Left renal pelvis (tissue), 4 donors: ENCODE measurements around the gene CCDC33. TPM values are rescaled to one million over a fixed set of nuclear protein-coding genes. Genes with fewer than 3 reads are reported as not detected.
A peak's percentile ranks its signal among the peaks of the same experiment; 100 is the strongest.

Experiments
- DNase-seq, 4 donors: peaks; one replicate each; pipeline ENCODE4 v3.0.0-alpha.2; 2013; ENCODE audit warnings: low read depth in 4 of 4, low spot score in 3 of 4
- polyA plus RNA-seq, 4 donors: library from polyadenylated mRNA; unstranded; fragments of 120-200 nt; gene quantifications; one replicate each; pipeline ENCODE4 v1.2.1, GENCODE V29; 2013; ENCODE audit not compliant: insufficient read length in 4 of 4

CCDC33 gene
- polyA plus RNA-seq, 4 donors = 2.8 to 9.2 (median 3.9) TPM

- DNase-seq = no peak
These were observed 41.2 kb downstream of the CCDC33 start for GRCh38 chr15:74277242-74277810.

DNA sequence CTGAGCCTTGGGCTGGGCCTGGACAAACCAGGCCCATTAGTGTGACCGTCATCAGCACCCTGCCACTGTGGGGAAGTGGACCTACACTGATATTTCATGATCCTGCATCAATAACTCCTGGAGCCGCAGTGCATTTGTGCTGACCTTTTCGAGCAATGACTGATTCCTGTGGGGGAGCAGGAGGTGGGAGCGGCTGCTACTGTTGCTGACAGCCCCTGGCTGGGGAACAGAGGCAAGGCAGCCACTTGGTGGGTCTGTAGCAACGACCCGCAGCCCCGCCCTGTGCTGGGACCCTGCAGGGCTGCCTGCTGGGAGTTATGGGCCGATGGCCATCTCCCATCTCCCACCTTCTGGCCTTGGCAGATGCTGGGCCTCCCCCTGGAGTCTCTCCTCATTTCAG, 42.1 kb downstream of the CCDC33 start:
- DNase-seq = no peak

GRCh38 chr15:74281147-74282133, 45.3 kb downstream of the CCDC33 start:
- no peak for DNase-seq

DNA sequence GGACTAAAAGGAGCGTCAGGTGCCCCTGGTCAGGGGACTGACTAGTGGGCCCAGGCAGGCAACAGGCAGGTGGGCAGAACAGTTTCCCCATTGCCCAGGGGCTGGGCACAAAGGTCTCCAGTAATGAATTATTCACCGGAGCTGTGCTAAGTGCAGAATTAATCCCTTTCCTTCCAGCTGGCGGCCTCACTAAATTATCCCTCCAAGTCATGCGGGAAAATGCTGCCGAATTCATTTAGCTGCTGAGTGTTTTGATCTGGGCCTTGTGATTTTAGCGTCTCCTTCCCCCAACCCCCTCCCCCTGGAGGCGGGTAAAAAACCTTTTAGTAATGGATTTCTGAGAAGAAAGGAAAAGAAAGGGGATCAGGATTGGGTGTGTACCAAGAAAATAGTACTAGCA, 47.2 kb downstream of the CCDC33 start:
- no peak for DNase-seq

DNA sequence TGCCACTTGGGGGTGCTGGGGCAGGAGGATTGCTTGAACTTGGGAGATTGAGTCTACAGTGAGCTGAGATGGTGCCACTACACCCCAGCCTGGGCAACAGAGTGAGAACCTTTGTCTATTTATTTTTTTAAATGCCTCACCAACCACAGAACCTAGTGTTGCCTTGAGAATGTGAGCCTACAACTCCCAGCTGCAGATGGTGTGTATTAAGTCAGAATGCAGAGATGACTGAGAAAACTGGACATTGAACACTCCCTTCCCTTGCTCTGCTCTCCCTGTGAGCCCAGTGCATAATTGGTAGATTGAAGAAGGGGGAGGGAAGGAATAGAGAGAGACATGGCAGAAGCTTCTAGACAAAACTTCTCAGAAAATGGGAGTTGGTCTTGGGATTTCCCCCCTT, 53.5 kb downstream of the CCDC33 start:
- no peak for DNase-seq

DNA sequence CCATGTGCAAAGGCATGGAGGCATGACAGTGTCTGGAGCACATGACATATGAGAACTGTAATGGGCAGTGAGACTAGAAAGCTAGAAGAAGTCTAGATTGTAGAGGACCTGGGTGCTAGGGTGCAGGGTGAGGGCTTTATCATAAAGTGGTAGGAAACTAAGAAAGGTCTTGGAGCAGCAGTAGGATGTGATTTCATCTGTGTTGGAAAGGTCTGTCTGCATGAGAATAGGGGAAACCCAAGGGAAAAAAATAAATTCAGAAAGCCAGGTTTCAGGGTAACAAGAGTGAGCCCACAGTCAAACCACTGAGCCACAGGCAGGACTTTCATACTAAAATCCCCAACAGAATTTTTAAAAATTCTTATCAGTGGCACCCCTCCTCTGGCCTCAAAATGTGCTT, 54.5 kb downstream of the CCDC33 start:
- no peak for DNase-seq

DNA sequence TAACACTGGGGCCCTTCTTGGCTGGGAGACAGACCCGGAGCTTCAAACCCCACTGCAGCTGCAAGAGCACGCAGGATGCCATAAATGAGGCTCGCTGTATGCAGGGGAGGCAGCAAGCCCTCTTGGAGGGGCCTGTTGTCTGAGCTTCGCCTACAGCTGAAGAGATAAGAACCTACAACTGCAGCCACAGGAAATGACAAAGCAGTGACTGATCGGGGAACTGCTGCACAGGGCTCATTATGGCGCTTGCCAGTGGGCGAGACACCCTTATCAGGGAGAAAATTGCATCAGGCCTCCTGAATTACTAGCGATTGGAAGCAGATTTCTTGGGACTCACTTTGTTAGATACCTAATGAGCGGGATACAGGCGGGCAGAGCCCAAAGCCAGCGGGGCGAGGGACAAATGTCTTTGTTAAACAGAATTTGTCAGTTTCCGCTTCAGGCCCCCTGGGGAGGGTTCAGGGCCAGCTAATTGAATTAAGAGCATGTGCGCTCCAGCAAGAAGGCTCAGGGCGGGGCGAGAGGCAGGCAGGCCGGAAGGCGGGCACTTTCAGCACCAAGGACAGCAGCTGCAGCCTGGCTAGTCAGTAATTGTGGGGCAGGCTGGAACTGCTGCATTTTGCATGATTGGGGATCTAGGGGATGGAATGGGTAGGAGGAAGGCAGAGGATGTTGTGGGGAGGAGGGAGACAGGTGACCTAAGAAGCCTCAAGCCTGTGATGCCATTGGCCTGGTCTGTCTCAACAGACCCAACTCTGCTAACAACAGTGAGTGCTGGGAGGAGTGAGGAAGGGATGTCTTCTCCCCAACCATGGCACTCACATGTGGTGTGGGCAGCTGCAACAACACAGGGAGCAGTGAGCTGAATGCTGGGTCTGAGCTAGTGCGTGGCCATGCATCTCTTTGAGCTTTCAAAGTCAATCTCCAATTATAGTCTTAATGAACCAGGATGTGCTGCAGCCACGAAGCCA, 55.3 kb downstream of the CCDC33 start:
- DNase-seq = peak in 3 of 4 donors; percentile 66 to 72 (median 71)

DNA sequence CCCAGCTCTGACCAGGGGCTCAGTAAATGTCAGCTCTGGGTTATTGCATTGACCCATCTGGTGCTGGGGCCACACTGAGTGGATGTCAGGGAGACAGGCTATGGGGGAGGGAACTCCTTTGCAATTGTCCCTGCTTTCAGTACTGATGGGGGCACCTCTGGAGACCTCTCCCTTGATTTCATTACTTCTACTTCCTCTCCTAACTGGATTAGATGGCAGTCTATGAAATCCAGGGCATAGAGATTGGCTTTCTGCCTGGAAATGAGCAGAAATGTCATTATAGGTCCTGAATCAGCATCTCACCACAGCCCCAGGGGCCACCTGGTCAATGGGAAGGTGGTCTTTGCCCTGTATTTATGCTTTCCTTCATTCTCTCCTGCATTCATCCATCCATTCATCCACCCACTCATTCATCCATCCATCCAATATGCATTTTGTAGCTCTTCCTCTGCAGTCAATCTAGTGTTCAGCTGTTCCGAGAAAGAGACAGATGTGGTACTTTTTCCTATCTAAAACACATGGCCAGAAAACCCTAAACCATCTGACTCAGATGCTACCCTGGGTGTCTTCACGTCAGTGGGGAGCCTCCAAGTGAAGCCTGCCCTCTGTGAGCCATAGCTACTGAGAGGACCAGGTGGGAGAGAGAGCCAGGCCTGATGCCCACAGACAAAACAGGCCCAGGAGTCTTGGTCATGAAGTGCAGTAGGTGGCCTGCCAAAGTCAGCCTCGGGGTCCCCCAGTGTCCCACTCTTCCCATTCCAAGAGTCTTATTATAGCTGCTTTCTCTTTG, 57.1 kb downstream of the CCDC33 start:
- DNase-seq = no peak

DNA sequence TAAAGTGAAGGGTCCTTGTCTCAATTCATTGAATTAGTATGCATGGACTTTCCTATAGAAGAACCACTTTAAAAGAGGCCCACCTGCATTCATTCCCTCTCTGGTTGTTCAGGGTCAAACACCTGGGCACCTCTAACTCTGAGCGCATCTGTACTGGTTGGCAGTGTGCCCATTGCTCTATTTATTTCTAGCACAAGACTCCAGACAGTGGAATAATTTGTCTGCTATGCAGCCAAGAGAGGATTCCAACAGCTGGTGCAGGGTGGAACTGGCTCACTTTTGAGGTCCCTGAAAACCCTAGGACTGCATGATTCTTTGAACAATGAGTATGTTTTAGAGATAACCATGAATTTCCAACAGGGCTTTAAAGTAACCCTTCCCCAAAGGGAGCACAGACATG, 57.9 kb downstream of the CCDC33 start:
- no peak for DNase-seq

- DNase-seq = no peak
These were observed 59.7 kb downstream of the CCDC33 start for GRCh38 chr15:74295800-74296199.

- DNase-seq = no peak
These were observed 61.8 kb downstream of the CCDC33 start for GRCh38 chr15:74297887-74298286.

- no peak for DNase-seq
These were observed 64.1 kb downstream of the CCDC33 start for GRCh38 chr15:74300057-74300795.

GRCh38 chr15:74301583-74302361, 65.6 kb downstream of the CCDC33 start:
- no peak for DNase-seq

GRCh38 chr15:74302821-74303359, 66.8 kb downstream of the CCDC33 start:
- no peak for DNase-seq

- no peak for DNase-seq
These were observed 67.7 kb downstream of the CCDC33 start for GRCh38 chr15:74303741-74304309.

DNA sequence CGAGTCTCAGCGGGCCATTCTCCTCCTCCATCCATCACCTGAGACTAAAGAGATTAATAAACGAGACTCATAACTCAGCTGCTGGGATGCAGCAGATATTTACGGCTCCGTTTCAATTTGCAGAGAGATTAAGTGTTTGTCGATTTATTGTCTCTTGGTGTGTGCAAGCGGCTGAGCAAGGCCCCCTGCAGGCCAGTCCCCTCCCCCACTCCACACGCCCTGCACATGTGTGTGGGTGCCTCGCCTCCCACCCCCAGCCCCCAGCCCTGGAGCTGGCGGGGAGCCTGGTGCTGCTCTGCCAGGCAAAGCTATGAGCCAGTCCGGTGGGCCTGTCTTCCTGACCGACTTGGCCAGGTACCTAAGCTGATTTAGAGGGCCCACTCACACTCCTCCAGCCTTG, 68.3 kb downstream of the CCDC33 start:
- DNase-seq = no peak

DNA sequence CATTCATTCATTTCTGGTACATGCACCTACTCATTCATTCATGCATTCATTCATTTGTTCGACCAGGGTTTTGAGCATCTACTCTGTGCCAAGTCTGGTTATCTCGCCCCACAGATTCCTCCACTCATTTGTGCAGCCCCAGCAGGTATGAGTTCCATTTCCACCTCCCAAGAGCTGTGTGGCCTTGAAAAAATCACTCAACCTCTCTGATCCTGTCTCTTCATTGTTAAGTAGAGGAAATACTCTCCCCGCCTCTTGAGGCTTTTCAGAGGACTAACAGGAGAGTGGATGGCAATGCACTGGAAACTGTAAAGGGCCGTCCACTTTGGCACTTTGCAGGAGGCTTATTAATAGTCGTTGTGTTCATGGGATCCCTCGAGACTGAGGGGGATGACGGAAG, 69.6 kb downstream of the CCDC33 start:
- DNase-seq = no peak

GRCh38 chr15:74306781-74307217, 70.7 kb downstream of the CCDC33 start:
- DNase-seq = no peak
